HG03442 (cell line): ENCODE measurements around the gene RNF150.
A peak's percentile ranks its signal among the peaks of the same experiment; 100 is the strongest.

Source experiments
- ATAC-seq: cut with Tn5 transposase; IDR thresholded peaks from one replicate; pipeline ENCODE4 v1.9.1; 2021; ENCODE audit warnings: mild to moderate bottlenecking, moderate library complexity; ENCODE audit not compliant: unreplicated experiment

The RNF150 gene

GRCh38 chr4:140930557-140930956 is 202.7 kb downstream of the RNF150 start:
- no peak for ATAC-seq

GRCh38 chr4:140930011-140930410 is 203.3 kb downstream of the RNF150 start:
- no peak for ATAC-seq

GRCh38 chr4:140928880-140929279 is 204.4 kb downstream of the RNF150 start:
- no peak for ATAC-seq

- ATAC-seq: no peak
Observed at GRCh38 chr4:140926672-140927071, 206.6 kb downstream of the RNF150 start.

GRCh38 chr4:140925417-140925816 is 207.9 kb downstream of the RNF150 start:
- ATAC-seq: no peak

- no peak for ATAC-seq
Observed at GRCh38 chr4:140924761-140925392, 208.4 kb downstream of the RNF150 start.

GRCh38 chr4:140906993-140907962 is 226.0 kb downstream of the RNF150 start:
- no peak for ATAC-seq

- ATAC-seq: no peak
Observed at GRCh38 chr4:140904904-140905303, 228.4 kb downstream of the RNF150 start.

- ATAC-seq: no peak
Observed at GRCh38 chr4:140903522-140904475, 229.5 kb downstream of the RNF150 start.

- no peak for ATAC-seq
Observed at GRCh38 chr4:140901736-140902336, 231.4 kb downstream of the RNF150 start.

DNA sequence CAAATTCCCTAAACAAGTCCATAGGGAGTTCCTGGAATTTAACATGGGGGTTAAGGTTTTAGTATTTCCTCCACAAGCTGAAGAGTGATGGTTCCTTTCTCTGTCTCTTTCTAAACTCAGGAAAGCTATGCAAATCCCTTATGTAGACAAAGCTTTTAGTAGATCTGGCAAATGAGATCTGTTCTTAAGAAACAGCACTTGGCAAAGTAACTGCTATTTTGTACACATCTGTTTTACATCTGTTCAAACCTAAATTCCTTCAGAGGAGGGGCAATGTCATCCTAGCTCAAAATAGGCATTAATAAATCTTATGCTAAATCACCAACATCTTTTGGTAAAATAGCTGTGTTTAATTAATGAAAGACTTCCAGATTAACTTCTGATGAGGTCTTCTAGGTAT is 239.3 kb downstream of the RNF150 start:
- ATAC-seq: no peak

DNA sequence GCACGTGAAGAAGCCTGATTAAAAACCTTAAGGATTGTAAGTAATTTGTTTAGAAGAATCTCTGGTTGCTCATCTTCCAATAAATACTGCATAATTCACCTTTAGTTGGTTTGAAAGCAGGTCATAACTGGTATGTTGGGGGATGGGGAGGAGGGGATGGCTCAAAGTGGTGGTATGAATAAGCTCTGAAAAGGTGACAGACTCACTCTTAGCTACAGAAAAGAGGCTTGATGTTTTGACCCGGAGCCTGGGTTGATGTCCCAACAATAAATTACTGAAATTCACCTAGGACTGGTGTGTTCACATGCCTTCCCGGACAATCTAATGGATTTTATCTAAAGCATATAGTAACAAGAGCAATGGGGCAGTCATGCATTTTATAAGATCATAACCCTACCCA is 245.2 kb downstream of the RNF150 start:
- ATAC-seq: no peak

DNA sequence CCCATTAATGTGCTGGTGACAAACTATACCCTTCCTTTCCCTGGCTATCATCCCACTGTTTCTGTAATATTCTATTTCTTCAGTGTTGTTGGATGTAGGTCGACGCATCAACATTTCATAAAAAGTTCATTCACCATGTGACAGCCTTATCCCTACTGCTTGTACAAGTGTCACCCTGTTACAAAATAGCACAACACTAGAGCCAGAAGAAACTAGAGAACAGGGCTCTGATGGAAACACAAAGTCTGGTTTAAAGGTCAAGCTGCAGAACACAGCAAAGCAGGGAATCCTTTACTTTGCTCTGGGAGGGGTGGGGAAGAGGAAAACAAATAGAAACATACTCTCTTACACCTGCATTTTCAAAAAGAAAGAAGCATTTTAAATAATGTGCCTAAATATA is 245.8 kb downstream of the RNF150 start:
- ATAC-seq: no peak

DNA sequence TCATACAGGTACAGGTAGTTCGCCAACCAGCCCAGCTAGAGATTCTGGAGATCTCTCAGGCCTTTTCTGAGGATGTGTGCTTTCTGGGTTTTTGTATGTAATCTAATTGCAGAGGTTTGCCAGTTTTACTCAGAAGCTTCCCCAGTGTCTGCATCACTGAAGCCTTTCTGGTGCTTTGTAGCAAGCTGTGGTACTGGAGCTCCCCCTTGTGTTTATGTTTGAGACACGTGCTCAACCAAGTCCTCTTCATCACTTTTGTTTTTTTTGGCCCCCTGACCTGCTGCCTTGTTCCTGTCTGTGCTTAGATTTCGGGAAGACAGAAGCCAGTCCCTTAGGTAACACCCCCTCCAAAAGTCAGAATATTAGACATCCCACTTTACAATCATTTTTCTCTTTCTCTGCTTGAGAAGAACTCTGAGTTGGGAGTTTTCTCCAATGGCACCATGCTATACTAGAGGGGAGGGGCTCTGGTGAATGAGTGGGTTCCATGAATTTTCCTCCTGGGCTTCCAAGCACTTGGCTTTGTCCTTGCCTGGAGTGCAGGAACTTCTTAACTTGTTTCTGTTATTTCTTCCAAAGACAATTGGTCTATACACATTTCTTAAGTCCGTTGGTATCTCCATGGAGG is 248.7 kb downstream of the RNF150 start:
- peak; percentile 91 for ATAC-seq

GRCh38 chr4:140877781-140878180 is 255.5 kb downstream of the RNF150 start:
- no peak for ATAC-seq

GRCh38 chr4:140876615-140877364 is 256.5 kb downstream of the RNF150 start:
- ATAC-seq: no peak

DNA sequence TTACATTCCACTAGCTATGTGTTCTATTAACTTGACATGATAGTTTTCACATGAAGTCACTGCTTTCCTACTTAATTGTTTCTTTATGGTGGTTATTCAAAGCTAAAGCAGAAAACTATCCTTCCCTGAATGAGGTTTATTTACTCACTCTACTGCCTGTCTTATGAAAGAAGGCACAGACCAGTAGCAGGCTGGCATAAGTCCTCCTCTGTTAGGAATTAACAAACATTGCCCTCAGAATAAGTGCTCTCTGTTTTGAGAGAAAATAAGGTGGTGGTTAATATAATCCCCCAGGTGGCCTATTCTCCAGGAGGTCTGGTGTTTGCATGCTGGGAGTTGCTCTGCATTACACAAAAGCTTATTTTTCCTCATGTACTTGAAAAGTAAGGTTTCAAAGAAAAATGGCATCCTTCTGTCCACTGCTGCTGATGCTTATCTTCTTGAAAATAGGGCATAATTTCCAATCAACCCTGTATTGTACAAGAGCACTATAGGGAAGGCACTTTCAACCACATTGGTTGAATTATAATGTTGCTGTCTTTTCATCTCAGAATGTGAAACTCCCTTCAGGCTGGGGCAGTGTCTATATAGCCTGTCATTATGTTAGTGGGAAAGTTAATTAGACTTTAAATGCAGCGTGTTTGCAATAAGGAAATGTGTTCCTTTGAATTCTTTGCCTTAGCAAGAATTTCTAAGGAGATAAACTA is 257.4 kb downstream of the RNF150 start:
- no peak for ATAC-seq

DNA sequence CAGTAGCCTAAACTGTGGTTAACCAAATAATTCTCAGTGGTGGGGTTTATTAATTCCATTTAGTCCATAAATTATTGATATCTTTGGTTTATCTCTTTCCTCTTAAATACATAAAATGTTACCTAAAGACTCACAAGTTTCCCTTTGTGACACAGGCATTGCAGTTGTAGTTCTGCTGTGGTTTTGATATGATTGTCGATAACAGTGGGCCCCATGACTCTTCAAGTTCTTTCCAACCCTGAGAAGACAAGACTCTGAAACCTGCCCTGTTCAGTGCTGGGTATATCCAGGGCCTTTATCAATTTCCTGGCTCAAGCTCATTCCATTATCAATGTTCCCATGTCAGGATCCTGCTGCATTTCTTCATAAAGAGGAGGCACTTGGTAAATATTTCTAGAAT is 259.2 kb downstream of the RNF150 start:
- no peak for ATAC-seq

- no peak for ATAC-seq
Observed at GRCh38 chr4:140871368-140871767, 261.9 kb downstream of the RNF150 start.
